HG03432 (cell line): Measurements from ENCODE around the gene TMA7.

Experiments used
- ATAC-seq: cut with Tn5 transposase; IDR thresholded peaks from one replicate; pipeline ENCODE4 v1.9.1; 2021; ENCODE audit warnings: mild to moderate bottlenecking, moderate library complexity; ENCODE audit not compliant: unreplicated experiment

Gene TMA7

DNA sequence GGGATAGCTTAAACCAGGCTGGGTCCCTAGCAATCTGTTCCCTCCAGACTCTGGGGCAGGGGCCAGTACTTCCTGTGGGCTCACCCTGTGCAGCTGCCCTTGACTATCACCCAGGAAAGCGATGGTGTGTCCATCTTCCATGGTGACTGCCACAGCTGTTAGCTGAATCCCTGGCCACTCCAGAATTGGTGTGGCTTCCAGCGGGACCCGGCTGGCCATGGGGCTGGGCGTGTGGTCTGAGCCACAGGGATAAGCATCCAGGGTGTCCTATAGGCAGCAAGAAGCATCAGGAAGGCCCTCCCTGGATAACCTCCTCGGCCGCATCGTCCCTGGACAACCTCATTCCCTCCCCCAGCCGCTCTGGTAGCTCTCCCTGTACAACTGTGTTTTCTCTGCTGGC, 17.4 kb upstream of the TMA7 start:
- ATAC-seq, result no peak

DNA sequence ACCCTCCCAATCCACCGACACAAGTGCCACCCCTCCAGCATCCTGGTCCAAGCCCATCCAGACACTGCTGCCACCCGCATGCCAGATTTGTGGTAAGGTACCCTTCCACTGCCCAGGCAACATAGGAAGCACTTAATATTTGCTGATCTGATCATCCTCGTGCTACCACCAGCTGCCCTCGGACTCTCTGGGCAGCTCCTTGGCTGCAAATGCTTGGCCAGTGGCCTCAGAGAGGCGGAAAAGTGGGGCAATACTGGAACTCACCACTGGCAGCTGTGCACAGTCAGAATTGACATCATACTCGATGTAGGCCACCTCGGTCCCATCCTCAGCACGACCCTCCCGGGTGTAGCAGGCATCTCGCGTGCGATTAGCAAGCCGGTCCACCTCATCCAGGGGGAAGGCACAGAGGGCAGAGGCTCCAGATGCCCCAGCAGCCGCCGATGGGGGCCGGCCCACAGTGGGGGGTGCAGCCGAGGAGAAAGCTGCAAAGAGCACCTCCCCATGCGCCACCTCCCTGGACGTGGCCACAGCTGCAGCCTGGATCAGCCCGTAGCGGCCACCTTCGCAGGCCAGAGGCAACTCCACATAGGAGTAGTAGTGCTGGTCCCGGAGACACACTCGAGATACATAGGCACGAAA, 16.7 kb upstream of the TMA7 start:
- no peak for ATAC-seq

DNA sequence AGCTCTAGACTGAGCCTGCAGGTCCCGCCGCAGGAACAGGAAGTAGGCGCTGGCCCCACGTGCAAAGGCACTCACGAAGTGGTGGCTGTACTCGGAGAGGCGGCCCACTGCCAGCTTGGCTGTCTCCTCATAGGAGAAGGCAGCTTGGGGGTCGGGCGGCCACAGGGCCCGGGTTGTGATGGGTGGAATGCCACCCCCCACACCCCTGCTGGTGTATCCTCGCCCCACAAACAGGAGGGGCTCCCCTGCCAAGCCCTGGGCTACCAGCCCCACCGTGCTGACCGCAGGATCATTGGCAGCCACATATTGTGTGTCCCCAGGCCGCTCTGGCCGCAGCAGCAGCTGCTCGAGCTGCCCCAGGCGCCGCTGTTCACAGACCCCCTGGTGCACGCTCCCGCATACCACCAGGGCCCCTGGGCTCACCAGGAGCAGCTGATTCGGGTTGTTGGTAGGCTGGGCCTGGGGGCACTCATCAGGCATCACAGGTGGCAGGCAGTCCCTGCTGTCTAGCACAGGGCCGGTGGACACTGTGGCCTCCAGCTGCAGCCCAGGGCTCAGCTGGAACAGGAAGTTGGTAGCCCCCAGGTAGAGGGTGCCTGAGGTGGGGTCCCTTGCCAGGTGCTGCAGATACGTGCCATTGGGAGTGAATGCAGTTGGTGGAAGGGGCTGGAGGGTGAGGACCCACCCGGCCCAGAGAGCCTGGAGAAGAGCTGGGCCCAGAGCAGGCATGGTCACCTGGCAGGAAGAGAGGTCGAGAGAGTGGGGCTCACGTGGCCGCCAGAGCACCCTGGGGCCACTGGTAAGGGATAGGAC, 16.0 kb upstream of the TMA7 start:
- no peak for ATAC-seq

DNA sequence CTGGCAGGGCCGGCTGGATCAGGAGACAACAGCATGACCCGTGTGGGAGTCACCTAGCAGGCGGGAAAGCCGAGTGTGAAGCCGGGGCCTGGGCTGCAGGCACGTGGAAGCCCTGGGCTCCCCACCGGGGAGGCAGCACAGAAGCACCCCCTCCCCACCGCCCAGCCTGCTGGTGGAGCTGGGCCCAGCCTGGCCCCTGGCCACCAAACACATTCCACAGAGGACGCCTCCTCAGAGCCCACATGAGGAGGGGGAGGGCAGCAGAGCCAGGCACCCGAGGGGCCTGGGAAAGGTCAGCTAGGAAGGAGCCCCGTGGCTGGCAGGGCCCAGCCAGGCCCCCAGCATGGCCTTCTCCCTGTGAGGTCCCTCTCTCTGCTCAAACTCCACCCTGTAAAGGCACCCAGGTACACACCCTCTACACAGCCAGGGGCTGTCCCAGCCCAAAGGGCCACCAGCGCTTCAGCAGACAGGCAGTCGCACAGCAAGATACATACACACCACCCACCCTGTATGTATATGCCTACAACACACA, 14.7 kb upstream of the TMA7 start:
- ATAC-seq, result no peak

DNA sequence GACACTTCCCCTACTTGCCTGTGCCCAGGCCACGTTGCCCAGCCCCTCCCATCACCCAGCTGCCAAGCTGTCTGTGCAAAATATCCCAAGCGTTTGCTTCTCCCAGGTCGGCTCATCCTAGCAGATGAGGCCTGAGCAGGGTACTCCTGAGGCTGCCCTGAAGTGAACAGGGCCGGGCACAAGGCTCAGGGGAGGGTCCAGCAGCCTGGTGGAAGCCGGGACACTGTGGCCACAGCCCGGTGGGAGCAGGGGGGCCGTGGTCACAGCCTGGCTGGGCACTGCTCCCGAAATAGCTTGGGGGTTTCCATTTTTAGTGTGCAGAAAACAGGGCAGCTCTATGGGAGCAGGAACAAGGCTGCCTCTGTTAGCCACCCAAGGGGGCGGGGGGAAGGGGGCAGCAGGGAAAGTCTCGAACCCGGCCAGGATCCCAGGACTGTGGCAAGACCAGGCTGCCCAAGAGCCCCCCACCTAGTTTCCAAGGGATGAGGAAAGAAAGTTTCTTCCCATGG, 13.6 kb upstream of the TMA7 start:
- no peak for ATAC-seq

DNA sequence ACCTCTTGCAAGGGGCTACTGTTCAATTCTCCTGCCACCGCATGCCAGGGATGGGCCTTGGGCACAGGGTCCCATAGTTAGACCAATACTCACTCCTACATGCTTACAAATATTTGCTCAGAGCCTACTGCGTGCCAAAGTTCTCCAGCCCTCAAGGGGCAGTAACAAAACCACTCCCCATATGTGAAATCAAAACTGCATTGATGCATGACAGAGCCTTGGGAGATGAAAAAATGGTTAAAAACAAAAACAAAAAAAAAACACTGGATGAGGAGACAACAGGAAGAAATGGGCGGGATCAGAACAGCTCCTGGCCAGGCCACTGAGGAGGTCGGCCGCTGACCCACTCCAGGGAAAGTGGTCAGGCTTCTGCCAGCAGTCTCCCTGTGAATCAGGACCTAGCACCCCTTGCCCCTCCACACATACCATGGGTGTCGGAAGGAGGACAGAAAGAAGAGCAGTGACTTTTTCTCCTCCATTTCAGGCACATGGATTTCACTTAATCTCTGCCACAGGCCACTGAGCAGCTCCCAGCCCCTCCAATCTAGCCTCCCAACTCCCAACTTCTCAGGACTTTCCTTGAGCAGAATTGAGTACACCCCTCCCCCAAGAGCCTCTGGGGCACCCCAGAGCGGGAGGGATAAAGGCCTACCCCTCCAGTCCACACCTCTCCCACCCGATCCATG, 13.0 kb upstream of the TMA7 start:
- no peak for ATAC-seq

DNA sequence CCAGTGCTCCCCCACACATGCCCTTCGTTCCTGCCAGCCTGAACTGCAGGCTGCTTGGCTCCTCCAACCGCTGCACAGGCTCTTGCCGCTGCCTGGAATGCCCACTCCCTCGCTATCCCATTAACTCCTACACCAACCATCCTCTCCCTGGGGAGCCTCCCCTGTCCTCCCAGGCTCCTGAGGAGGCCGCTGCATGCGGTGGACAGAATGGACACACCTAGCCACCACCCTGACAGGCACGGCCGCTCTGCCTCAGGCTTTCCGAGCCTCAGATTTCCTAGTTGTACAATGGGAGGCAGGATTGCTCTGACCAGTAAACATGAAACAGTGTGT, 12.5 kb upstream of the TMA7 start:
- ATAC-seq, result no peak

DNA sequence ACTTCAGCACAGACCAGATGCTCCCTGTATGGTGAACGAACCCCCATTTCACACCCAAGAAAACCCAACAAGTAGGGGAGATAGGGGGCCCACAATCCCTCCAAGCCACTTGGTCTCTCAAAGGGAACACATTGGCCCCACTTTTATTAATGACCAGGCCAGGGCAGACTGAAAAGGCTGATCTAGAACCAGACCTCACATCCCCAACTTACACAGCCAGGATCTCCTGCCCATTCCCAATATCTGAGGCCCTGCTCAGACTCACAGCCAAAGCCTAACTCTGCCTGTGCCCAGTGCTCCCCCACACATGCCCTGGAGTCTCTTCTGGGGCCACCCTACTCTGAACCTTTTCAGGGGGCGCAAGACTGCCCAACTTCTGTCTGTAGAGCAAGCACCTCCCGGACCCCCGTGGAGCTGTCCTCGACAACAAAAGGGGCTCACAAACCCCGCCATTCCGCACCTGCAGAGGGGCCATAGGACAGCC, 11.9 kb upstream of the TMA7 start:
- ATAC-seq, result no peak

DNA sequence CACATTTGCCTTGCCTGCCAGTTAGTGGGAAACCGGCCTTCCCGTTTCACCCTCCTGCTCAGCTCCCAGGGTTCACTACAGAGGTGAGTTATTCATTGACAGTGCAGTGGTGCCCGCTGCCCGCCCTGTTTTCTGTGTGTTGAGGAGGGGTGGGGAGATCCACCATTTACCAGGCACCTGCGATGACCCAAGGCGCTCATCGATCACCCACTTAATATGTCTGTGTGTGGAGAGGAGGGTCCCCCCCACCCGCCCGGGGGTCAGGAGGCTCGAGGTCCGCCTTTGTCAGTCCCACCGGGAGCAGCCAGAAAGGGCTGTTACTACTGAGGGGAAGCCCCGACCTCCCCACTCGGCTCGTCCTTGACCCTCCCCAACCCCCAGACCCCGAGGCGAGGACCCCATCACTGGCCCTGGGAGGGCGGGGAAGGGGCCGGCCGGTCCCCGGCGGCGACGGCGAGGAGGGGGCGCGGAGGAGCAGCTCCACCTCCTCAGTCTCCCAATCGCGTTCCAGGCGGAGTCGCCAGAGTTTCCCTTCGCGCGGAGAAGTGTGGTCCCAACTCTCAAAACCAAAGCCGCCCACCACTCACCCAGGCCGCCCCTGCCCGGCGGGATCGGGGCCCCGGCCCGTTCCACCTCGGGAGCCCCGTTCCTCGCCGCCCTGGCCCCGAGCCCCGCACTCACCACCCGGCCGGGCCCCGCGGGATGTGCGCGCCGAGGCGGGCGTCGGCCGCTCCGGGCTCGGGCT, 11.3 kb upstream of the TMA7 start:
- ATAC-seq, result peak; percentile 34

DNA sequence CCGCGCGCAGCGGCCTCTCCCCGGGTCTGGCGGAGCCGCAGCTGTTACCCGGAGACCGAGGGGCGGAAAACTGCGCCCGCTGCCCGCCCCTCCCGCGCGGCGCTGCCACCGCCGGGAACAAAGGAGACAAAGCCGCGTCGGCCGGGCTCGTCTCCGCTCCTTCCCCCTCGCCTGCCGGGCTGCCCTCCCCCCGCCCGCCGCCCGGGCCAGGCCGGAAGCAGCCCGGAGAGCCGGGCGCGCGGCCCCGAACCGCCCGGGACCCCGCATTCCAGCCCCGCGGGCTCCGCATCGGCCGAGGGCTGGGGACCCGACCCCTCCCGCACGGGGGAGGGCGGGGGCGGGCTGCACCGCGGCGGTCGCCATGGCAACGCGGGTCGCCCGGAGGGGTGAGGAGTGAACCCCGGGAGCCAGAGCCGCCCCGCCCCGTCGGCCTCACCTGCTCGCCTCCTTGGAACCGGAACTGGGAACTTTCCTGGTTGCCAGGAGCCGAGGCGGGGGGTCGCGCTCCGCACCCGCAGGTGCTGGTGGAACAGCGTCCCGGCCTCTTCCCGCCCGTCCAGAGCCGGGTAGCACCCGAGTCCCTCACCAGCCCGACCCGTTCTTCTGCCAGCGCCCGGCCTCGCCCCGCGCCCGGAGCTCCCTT, 10.6 kb upstream of the TMA7 start:
- peak; percentile 47 for ATAC-seq

DNA sequence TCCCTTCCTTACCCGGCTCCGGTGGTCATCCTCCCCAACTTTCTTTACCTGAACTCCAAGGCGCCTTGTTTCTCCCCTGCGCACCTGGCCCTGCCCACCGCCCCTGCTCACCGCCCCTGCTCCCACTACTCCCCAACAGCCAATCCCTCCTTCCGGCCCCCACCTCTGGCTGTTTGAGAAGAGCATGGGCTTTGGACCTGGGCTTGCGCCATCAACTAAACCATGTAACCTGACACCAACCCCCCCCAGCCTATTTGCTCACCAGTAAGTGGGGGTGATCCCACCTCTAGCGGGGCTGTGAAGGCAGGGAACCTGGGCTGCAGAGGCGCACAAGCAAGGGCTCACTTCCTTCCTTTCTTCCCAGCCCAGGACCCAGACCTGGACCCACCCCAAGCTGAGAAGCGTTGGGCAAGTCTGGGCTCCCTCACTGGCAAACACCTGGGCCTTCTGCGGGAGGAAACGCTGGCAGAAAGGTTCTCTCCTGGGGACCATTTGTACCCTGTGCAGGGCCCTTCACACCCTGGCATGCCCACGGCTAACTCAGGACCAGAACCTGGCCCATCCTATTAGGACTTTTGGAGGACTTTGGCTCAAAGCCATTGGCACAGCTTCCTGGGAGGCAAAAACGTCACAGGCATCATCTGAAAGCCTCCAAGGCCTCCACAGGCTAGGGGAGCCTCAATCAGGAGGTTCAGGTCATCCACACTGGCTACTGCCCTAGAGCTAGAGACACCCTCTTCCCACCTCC, 9.9 kb upstream of the TMA7 start, which contains the start of gene PLXNB1:
PLXNB1 (minus strand) TSS at position 127 of the 748 bp plus-strand sequence. CDS start 5,475 bp downstream, outside the sequence.
- ATAC-seq, result peak; percentile 16

DNA sequence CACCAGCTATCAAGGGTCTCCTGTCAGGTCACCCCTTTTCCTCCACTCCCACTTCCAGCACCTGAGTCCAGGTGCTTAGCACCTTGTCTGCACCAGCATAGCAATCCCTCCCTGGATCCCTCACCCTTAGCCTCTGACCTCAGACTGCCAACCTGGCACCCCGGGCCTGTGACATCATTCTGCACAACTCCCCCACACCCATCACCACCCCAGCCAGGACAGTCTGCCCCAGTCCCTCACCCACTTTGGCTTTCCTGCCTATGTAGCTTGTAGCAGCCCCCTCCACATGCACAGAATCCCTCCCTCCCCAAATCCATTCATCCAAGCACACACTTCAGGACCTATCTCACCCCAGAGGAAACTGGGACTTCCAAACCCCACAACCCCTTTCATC, 9.4 kb upstream of the TMA7 start:
- ATAC-seq, result no peak

DNA sequence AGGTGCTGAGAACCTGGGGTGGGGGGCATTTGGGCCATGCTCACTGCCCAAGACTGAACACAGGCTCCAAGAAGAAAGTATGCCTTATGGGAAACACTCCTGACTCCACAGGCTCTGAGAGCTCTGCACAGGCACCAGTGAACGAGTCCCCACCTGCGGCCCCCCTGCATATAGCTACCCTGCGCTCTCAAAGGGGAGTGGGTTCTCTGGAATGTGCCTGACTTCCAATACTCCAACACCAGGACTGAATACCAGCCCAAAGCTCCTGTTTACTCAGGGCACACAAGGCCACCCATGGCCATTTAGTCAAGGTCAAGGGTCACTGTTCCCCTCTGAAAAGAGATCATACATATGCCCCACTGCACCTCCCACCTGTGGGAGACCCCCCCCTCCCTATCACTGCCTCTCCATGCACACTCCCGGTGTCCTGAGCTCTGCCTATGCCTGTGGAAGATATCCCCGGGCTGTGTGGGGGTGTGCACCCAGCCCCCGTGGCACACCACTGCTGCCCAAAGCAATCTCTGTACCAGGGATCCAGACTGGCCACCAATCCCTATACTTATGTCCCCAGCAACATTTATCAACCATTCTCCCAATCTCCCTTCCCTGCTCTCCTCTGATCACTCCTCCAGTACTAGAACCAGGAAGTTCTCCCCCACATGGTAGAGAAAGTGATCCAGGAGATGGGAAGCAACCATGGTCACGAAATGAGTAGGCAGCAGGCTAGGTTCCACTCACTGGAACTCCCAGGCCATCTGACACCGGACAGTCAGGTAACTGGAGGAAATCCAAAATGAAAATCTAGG, 8.6 kb upstream of the TMA7 start:
- ATAC-seq, result no peak

DNA sequence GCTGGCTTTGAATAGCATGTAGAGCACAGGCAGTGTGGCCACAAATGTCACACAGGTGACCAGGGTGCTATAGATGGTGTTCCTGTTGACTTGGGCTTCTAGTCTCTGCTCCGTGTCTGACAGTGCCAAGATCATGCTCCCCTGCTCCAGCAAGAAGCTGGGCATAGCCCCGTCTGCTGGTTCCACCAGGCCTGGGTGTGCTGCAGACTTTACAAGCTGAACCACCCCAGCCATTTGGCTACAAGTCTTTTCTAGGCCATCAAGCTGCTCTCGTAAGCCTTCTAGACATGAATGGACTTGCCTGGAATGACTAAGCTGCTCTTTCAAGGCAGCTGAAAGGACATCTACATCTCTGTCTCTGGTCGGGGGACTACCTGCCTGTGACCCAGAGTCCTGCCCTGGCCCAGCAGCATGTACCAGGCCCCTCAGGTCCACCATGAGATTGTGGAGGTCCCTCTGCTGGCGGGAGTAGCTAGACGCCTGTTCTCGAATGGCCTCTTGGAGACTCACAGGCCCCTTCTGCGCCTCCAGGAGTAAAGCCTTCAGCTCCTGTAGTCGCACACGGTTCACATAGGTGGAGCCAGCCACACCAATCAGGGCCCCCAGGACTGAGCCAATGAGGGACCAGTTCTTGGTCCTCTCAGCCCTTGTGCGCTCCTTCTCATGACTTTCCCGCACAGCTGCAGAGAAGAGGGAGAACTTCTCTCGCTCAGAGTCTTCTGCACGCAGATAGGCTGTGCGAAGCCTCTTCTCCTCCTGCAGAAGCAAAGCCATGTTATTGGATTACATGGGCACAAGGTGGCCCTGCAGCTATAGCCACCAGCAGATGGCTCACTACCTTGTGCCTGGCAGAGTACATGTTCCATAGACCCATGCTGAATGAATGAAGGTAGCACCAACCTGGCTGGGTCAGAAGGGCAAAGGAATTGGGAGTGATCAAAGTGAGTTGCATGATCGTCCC, 7.4 kb upstream of the TMA7 start:
- no peak for ATAC-seq

DNA sequence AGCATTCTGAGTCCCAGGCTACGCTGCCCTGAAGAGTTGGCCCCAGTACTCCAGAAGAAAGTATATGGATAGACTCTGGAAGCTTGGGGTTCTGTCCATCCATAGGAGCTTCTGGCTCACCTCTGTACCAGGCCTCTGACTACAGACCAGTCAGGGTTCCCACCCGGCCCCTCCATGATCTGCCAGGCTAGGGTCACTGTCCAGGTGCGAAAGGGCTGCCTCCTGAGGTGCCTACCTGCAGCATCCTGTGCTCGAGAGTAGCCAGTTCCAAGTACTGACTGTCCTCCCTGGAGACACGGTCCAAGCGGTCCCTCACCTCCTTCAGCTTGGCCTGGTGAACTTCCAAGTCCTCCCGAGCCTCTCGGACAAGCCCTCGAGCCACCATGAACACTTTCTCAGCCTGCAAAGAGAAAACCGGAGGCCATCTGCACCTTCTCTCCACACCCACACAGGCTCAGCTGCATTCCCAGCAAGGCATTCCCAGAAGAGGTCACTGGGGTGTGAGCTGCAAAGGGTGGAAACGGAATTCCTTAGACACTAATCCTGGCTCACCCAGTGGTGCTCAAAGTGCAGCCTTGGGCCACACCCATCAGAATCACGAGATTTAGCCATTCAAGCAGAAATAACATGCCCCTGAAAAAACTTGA, 6.5 kb upstream of the TMA7 start:
- ATAC-seq, result no peak

DNA sequence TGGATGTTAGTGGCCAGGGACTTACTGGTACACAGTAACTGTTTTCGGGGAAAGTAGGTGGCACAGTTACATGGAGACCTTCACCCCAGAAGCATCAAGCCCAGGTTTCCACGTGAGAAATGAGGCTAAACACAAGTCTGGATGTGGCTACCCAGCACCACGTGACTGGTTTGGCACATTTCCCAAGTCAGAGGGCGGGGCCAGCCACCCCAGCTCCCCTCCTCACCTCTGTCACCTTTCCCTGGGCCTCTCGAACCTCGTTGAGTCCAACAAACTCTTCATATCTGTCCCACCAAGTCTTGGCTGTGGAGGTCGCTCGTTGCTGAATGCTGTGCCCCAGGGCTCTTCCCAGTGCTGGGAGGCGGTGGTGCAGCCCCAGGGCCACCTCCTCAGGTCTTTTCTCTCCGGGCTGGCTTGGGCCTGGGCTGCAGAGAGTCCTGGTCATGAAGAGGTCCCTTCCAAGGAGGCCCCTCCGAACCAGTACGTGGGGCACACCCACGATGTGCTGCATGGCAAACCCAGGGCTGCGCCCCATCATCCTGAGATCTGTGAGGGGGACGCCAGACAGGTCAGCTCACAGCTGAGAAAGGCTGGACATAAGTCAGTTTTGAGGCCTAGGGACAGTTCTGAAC, 5.3 kb upstream of the TMA7 start:
- ATAC-seq, result no peak

DNA sequence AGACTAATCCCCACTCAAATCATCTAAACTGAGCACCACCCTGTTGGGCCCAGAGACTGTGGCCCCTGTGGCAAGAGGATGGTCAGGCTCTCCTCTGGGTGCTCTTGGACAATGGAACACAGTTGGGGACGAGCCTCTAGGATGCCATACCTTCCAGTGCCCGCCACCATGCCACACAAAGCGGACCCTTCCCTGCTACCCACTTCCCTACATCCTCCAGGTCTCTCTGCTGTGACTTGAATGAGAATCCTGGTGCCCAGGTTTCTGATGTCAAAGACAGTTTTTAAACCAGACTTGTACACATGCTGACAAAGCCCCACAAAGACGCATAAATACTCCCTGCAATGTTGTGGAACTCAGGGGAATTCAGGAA, 4.8 kb upstream of the TMA7 start:
- no peak for ATAC-seq
